Measurements from ENCODE around the gene MYO3B.

GRCh38 chr2:170596576-170596975 is 418.6 kb downstream of the MYO3B start:
- no peak for TF ChIP-seq POLR2AphosphoS5 (IDR thresholded peaks at IDR 0.05)
- TF ChIP-seq CTCF (IDR thresholded peaks at IDR 0.05): no peak
- no peak for TF ChIP-seq POLR2A (IDR thresholded peaks at IDR 0.05)

All from sigmoid colon (tissue), 4 donors.